Fibroblast of skin of left quadriceps (primary cell): ENCODE results near the gene TLCD2.
"Not testable (repeated sequence)": the region's sequence is repeated elsewhere in the genome, so short reads cannot be mapped to it uniquely, and the experiment has no call there.

Experiments
- DNase-seq, 2 experiments: peaks; one replicate each; pipeline ENCODE4 v3.0.0-alpha.2; 2013; ENCODE audit warnings: low read depth in 2 of 2

TLCD2 gene

GRCh38 chr17:1736348-1737281 is 26.4 kb upstream of the TLCD2 start:
- DNase-seq: peak in 1 of 2 experiments; percentile 26

GRCh38 chr17:1735834-1736347 is 25.7 kb upstream of the TLCD2 start:
- no peak for DNase-seq

- no peak for DNase-seq
Measured at GRCh38 chr17:1735418-1735817, 25.2 kb upstream of the TLCD2 start.

- DNase-seq: no peak
Measured at GRCh38 chr17:1733759-1734158, 23.6 kb upstream of the TLCD2 start.

GRCh38 chr17:1732833-1733321 is 22.7 kb upstream of the TLCD2 start:
- DNase-seq: no peak

GRCh38 chr17:1732241-1732832 is 22.2 kb upstream of the TLCD2 start:
- DNase-seq: no peak

- no peak for DNase-seq
Measured at GRCh38 chr17:1731194-1731506, 21.0 kb upstream of the TLCD2 start.

GRCh38 chr17:1730326-1731193 is 20.4 kb upstream of the TLCD2 start:
- no peak for DNase-seq

- no peak for DNase-seq
Measured at GRCh38 chr17:1729966-1730325, 19.8 kb upstream of the TLCD2 start.

- DNase-seq: no peak
Measured at GRCh38 chr17:1727876-1728630, 17.9 kb upstream of the TLCD2 start.

- DNase-seq: no peak
Measured at GRCh38 chr17:1727258-1727789, 17.1 kb upstream of the TLCD2 start.

GRCh38 chr17:1726626-1727257 is 16.6 kb upstream of the TLCD2 start:
- no peak for DNase-seq

- DNase-seq: no peak
Measured at GRCh38 chr17:1725642-1726511, 15.7 kb upstream of the TLCD2 start.

GRCh38 chr17:1724869-1725641 is 14.9 kb upstream of the TLCD2 start:
- DNase-seq: no peak

- peak in 1 of 2 experiments; percentile 54 for DNase-seq
Measured at GRCh38 chr17:1724351-1724868, 14.2 kb upstream of the TLCD2 start, which contains the start of gene WDR81. WDR81 (plus strand) TSS chr17:1724704; CDS start chr17:1724960, 256 bp downstream.

GRCh38 chr17:1722022-1722421 is 11.8 kb upstream of the TLCD2 start:
- not testable (repeated sequence) for DNase-seq

GRCh38 chr17:1720856-1721386 is 10.7 kb upstream of the TLCD2 start:
- DNase-seq: no peak
